Ectodermal cell (in vitro differentiated cells): ENCODE measurements around the gene PPP2R2B.

Source experiments
- H3K27ac ChIP-seq: 2 replicates; pipeline ENCODE4 v1.7.0; 2013; ENCODE audit warnings: mild to moderate bottlenecking, low read depth, low read length; ENCODE audit not compliant: insufficient read depth, poor library complexity, severe bottlenecking
- H3K27me3 ChIP-seq: 2 replicates; pipeline ENCODE4 v1.7.0; 2013; ENCODE audit warnings: mild to moderate bottlenecking, low read length; ENCODE audit not compliant: insufficient read depth, control insufficient read depth, poor library complexity, severe bottlenecking
- H3K36me3 ChIP-seq: one replicate; pipeline ENCODE4 v1.7.0; 2013; ENCODE audit warnings: low read length; ENCODE audit not compliant: control insufficient read depth, insufficient read depth
- H3K4me1 ChIP-seq: one replicate; pipeline ENCODE4 v1.7.0; 2013; ENCODE audit warnings: low read length; ENCODE audit not compliant: control insufficient read depth, insufficient read depth
- H3K4me3 ChIP-seq: 2 replicates; pipeline ENCODE4 v1.7.0; 2013; ENCODE audit warnings: low read depth, low read length, control low read depth; ENCODE audit not compliant: insufficient read depth
- H3K9me3 ChIP-seq: 2 replicates; pipeline ENCODE4 v1.7.0; 2013; ENCODE audit warnings: mild to moderate bottlenecking, low read length, moderate library complexity; ENCODE audit not compliant: control insufficient read depth
- WGBS, 2 experiments: methylation state at CpG; one replicate each; pipeline ENCODE4 v1.1.7; 2013; ENCODE audit warnings: missing lambda C conversion rate in 2 of 2; 5-methylcytosine and 5-hydroxymethylcytosine counted together

Gene PPP2R2B

DNA sequence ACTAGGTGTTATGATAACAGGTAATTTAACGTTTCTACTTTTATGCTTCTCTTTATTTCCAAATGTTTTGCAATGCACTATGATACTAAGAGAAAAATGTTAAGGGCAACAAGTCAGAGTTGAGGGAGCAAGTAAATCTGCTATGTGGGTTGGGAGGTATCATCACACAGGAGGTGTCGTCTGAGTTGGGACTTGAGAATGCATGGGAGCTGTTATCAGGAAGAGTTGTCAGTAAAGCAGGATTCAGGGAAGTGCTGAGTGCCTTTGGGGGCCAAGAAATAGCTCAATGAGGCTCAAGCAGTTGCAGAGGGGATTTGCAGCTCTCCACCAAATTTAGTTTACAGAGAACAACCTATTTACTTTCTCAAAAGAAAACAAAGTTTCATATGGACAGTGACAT is 108.0 kb downstream of the PPP2R2B start:
- no peak overlapping the region for H3K27ac ChIP-seq
- H3K27me3 ChIP-seq = no peaks in the 10 kb centered on the region
- no peaks in the 10 kb centered on the region for H3K4me1 ChIP-seq
- no peaks in the 10 kb centered on the region for H3K9me3 ChIP-seq
- WGBS, 2 experiments = 55 to 74% methylated on average over 1 to 2 of the region's 2 CpGs
- no peaks in the 10 kb centered on the region for H3K36me3 ChIP-seq
- H3K4me3 ChIP-seq = no peak overlapping the region

GRCh38 chr5:146767534-146767933 is 111.0 kb downstream of the PPP2R2B start:
- H3K27me3 ChIP-seq = no peaks in the 10 kb centered on the region
- H3K4me3 ChIP-seq = no peak overlapping the region
- WGBS, 2 experiments = 87 to 95% methylated on average over 3 of the region's 3 CpGs
- no peaks in the 10 kb centered on the region for H3K36me3 ChIP-seq
- no peaks in the 10 kb centered on the region for H3K4me1 ChIP-seq
- H3K9me3 ChIP-seq = no peaks in the 10 kb centered on the region
- no peak overlapping the region for H3K27ac ChIP-seq

- H3K4me3 ChIP-seq = no peak overlapping the region
- no peaks in the 10 kb centered on the region for H3K27me3 ChIP-seq
- no peaks in the 10 kb centered on the region for H3K9me3 ChIP-seq
- no peaks in the 10 kb centered on the region for H3K36me3 ChIP-seq
- WGBS, 2 experiments = 100% methylated on average over 1 of the region's 1 CpG; no CpG with 5 or more reads in 1 of the 2 experiments
- H3K4me1 ChIP-seq = no peaks in the 10 kb centered on the region
- no peak overlapping the region for H3K27ac ChIP-seq
Measured at GRCh38 chr5:146766013-146766412, 112.5 kb downstream of the PPP2R2B start.

DNA sequence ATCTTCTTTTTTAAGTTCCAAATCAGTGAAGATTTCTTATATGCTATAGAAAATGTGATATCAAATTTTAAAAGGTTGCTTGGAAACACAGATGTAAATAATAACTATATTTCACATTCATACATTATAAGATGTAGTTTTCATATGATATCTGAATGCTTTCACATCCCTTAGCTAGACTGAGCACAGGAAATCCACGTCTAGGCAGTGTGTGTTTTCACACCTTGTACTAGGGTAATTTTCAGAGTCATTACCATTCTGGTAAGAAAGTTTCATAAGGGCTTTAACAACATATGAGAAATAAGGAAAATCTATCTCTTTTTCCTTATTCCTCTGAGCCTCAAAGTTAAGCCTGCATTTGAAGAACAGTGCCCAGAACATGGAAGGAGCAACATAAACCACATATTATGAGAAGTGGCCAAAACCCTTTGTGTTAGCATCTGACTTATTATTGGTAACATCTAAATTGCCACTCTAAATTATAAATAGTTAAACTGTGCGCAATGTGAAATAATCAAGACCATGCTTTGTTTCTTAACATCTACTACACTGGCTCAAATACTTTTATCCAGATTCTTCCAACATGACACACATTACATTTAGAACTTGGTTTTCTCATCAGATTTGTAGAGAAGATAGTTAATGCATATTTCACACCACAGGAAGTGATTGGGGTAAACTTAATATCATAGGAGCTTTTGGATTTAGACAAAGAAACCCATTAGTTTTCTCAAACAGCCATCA is 113.3 kb downstream of the PPP2R2B start:
- Histone ChIP-seq H3K4me3 (no peak overlapping the region), H3K9me3 (no peaks in the 10 kb centered on the region), H3K27ac (no peak overlapping the region), H3K4me1 (no peaks in the 10 kb centered on the region), H3K36me3 (no peaks in the 10 kb centered on the region), H3K27me3 (no peaks in the 10 kb centered on the region)
- 97 to 100% methylated on average over 2 of the region's 2 CpGs for WGBS, 2 experiments

DNA sequence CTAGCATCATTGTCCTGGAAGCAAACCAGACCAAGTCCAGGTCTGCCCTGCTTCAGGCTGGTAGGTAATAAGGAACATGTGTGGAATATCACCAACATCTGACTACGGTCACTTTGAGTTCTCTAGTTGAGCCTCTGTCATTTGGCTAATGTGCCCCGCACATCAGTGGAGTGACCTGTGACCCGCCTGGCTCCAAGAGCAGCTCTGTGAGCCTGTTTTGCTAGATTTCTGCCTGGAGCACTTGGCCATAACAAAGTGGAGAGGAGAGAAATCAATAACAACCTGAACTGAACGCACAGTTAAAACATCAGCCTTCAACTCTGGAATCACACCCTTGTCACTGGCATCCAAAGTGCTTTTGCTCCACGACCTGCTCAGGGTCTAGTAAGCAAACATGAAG is 115.7 kb downstream of the PPP2R2B start:
- H3K36me3 ChIP-seq = no peaks in the 10 kb centered on the region
- 96% methylated on average over 5 of the region's 5 CpGs for WGBS, 2 experiments
- H3K9me3 ChIP-seq = no peaks in the 10 kb centered on the region
- H3K4me3 ChIP-seq = no peak overlapping the region
- no peak overlapping the region for H3K27ac ChIP-seq
- no peaks in the 10 kb centered on the region for H3K27me3 ChIP-seq
- H3K4me1 ChIP-seq = no peaks in the 10 kb centered on the region

GRCh38 chr5:146761811-146762210 is 116.7 kb downstream of the PPP2R2B start:
- no peak overlapping the region for H3K4me3 ChIP-seq
- no peak overlapping the region for H3K27ac ChIP-seq
- H3K9me3 ChIP-seq = no peaks in the 10 kb centered on the region
- no peaks in the 10 kb centered on the region for H3K4me1 ChIP-seq
- WGBS, 2 experiments = 84 to 86% methylated on average over 1 of the region's 1 CpG
- H3K36me3 ChIP-seq = no peaks in the 10 kb centered on the region
- H3K27me3 ChIP-seq = no peaks in the 10 kb centered on the region

DNA sequence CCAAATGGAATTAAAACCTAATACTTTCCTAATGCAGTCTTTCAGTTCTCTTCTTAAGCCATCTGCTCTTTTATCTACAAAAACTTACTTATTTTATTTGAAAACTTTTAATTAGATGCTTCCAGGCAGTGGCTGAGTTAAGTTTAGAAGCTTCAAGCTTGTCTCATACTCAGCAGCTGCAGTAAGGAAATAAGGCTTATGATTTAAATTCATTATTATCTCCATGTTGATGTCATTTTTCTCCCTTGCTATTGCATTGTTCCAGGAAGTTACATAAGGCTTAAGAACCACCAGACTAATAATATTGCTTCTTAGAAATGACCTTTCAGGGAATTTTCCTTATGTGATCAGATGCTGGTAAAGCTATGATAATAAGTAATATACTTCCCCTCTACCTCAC is 119.6 kb downstream of the PPP2R2B start:
- Histone ChIP-seq H3K36me3 (no peaks in the 10 kb centered on the region), H3K4me3 (no peak overlapping the region), H3K27me3 (no peaks in the 10 kb centered on the region), H3K4me1 (no peaks in the 10 kb centered on the region), H3K9me3 (no peaks in the 10 kb centered on the region), H3K27ac (no peak overlapping the region)

- no peaks in the 10 kb centered on the region for H3K4me1 ChIP-seq
- H3K27me3 ChIP-seq = no peaks in the 10 kb centered on the region
- WGBS, 2 experiments = 100% methylated on average over 1 of the region's 1 CpG; no CpG with 5 or more reads in 1 of the 2 experiments
- H3K4me3 ChIP-seq = no peak overlapping the region
- no peaks in the 10 kb centered on the region for H3K36me3 ChIP-seq
- no peak overlapping the region for H3K27ac ChIP-seq
- no peaks in the 10 kb centered on the region for H3K9me3 ChIP-seq
Measured at GRCh38 chr5:146758076-146758475, 120.5 kb downstream of the PPP2R2B start.

- H3K27ac ChIP-seq = no peak overlapping the region
- no peaks in the 10 kb centered on the region for H3K9me3 ChIP-seq
- no peak overlapping the region for H3K4me3 ChIP-seq
- no peaks in the 10 kb centered on the region for H3K27me3 ChIP-seq
- WGBS, 2 experiments = 54 to 75% methylated on average over 1 of the region's 1 CpG
- H3K36me3 ChIP-seq = no peaks in the 10 kb centered on the region
- no peaks in the 10 kb centered on the region for H3K4me1 ChIP-seq
Measured at GRCh38 chr5:146756546-146756945, 122.0 kb downstream of the PPP2R2B start.

DNA sequence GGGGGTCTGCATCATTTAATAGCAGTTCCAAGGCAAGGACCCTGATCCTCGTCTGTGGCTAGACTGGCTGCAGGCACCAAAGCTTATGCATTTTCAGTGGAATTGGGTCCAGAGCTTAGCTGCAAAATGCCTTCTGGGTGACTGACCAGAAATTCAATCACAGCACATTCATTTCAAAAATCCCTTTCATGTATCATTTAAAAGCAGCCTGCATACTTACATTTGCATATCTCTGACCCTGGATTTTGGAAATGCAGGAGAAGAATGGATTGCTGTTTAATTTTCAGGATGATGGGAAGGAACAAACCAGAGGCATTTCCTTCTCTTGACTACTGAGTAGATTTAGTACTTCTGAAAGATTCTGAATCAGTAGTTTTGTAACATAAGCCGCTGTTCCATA is 122.8 kb downstream of the PPP2R2B start:
- H3K9me3 ChIP-seq = no peaks in the 10 kb centered on the region
- H3K27ac ChIP-seq = no peak overlapping the region
- no peaks in the 10 kb centered on the region for H3K4me1 ChIP-seq
- no peaks in the 10 kb centered on the region for H3K36me3 ChIP-seq
- H3K4me3 ChIP-seq = no peak overlapping the region
- WGBS, 2 experiments = 87 to 89% methylated on average over 1 to 2 of the region's 2 CpGs
- no peaks in the 10 kb centered on the region for H3K27me3 ChIP-seq

DNA sequence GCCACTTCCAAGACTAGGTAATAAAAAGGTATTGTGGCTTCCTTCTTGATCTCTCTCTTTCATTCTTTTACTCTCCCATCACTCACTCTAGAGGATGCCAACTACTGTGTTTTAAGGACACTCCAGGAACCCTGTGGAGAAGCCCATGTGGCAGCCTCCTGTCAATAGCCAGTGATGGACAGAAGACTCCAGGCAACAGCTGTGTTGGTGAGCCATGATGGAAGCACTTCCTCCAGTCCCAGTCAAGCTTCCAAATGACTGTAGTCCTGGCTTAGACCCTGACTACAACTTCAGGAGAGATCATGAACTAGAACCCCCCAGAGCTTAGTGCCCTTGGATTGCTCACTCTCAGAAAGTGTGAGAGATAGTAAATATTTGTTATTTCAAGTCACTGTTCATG is 123.9 kb downstream of the PPP2R2B start:
- Histone ChIP-seq H3K9me3 (no peaks in the 10 kb centered on the region), H3K4me1 (no peaks in the 10 kb centered on the region), H3K4me3 (no peak overlapping the region), H3K27me3 (no peaks in the 10 kb centered on the region), H3K36me3 (no peaks in the 10 kb centered on the region), H3K27ac (no peak overlapping the region)
